ENCODE results near the gene DLG5. TPM values are rescaled to one million over a fixed set of nuclear protein-coding genes. Genes with fewer than 3 reads are reported as not detected.

Gene DLG5
- total and polyA plus RNA-seq, 8 donors: 11.3 to 19.4 (median 13.5) TPM

- no peak for DNase-seq
- FAIRE-seq: no peak
- Histone ChIP-seq H3K9me3 (no peaks in the 10 kb centered on the region), H3K27me3 (no peaks in the 10 kb centered on the region), H3K4me1 (peaks cover 3 to 12% (median 9%) of the 10 kb centered on the region in 3 donors), H3K27ac (no peak overlapping the region), H3K4me3 (no peak overlapping the region), H3K36me3 (no peaks in the 10 kb centered on the region)
- 84 to 93% methylated on average over 8 of the region's 8 CpGs for WGBS, 2 donors
- intact Hi-C loops (cut with DNase I): no loop called here
- ATAC-seq: no peak
- TF ChIP-seq, protein P1, sequence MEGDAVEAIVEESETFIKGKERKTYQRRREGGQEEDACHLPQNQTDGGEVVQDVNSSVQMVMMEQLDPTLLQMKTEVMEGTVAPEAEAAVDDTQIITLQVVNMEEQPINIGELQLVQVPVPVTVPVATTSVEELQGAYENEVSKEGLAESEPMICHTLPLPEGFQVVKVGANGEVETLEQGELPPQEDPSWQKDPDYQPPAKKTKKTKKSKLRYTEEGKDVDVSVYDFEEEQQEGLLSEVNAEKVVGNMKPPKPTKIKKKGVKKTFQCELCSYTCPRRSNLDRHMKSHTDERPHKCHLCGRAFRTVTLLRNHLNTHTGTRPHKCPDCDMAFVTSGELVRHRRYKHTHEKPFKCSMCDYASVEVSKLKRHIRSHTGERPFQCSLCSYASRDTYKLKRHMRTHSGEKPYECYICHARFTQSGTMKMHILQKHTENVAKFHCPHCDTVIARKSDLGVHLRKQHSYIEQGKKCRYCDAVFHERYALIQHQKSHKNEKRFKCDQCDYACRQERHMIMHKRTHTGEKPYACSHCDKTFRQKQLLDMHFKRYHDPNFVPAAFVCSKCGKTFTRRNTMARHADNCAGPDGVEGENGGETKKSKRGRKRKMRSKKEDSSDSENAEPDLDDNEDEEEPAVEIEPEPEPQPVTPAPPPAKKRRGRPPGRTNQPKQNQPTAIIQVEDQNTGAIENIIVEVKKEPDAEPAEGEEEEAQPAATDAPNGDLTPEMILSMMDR (IDR thresholded peaks at IDR 0.05): no peak
Observed at GRCh38 chr10:77910524-77911145, 15.9 kb downstream of the DLG5 start.

DNA sequence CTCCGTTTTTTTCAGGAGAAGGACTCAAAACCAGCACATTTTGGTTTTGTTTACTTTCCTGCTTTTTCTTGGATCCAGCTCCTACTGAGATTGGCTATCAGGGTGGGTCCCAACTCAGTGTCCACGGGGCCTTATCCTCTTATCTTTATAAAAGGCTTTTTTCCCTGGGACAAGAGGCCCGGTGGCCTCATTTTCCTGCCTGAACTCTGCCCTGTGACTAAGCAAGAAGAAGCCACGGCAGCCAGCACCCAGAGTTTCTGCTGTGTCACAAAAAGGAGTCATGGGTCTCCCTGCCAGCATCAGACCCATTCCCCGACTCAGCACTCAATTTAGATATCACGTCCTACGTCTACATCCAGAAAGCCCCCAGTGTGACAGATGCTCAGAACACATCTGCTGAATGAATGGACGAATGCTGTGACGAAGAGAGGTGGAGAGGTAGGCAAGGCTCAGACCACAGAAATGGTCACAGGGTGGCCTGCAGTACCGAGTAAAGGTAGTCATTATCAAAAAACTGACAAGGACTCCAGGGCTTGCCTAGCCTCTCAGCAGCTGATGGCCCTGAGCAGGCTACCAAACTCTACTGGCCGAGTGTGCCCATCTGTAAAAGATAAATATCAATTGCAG is 16.7 kb downstream of the DLG5 start:
- FAIRE-seq: no peak
- Histone ChIP-seq H3K4me3 (no peak overlapping the region), H3K36me3 (no peaks in the 10 kb centered on the region), H3K27me3 (no peaks in the 10 kb centered on the region), H3K4me1 (peaks cover 3 to 12% (median 9%) of the 10 kb centered on the region in 3 donors), H3K27ac (no peak overlapping the region), H3K9me3 (no peaks in the 10 kb centered on the region)
- intact Hi-C loops (cut with DNase I): no loop called here
- DNase-seq: peak in 2 of 6 donors; percentile 33 to 48
- TF ChIP-seq, protein P1 (IDR thresholded peaks at IDR 0.05): no peak
- ATAC-seq: peak; percentile 72 to 88 (median 84)
- WGBS, 2 donors: 36 to 37% methylated on average over 11 of the region's 11 CpGs

DNA sequence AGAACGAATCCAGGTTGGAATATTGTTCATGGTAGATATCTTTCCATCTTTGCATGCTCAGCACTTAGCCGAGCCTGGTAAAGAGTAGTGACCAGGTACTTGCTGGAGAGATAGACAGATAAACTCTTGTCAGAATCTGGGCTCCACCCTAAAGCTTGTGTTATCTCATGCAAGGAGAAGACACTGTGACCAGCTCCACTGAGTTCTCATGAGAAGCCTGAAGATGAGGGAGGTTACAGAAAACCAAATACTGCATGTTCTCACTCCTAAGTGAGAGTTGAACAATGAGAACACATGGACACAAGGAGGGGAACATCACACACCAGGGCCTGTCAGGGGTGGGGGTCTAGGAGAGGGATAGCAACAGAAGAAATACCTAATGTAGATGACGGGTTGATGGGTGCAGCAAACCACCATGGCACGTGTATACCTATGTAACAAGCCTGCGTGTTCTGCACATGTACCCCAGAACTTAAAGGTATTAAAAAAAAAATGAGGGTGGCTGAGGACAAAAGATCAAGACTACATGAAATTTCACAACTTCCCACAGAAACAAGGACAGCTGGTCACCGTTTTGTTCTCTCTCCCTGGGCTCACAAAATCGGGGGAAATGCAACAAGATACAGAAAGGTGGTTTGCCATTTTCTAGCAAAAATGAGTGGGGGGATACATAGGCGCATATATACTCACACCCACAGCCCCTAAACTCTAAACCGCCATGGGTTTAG is 17.4 kb downstream of the DLG5 start:
- TF ChIP-seq, protein P1 (IDR thresholded peaks at IDR 0.05): no peak
- H3K27ac ChIP-seq: no peak overlapping the region
- no peak for ATAC-seq
- intact Hi-C loops (cut with DNase I): no loop called here
- no peak overlapping the region for H3K4me3 ChIP-seq
- no peaks in the 10 kb centered on the region for H3K36me3 ChIP-seq
- no peak for FAIRE-seq
- H3K9me3 ChIP-seq: no peaks in the 10 kb centered on the region
- 72 to 75% methylated on average over 9 of the region's 9 CpGs for WGBS, 2 donors
- peaks cover 3 to 12% (median 9%) of the 10 kb centered on the region in 3 donors for H3K4me1 ChIP-seq
- no peaks in the 10 kb centered on the region for H3K27me3 ChIP-seq
- no peak for DNase-seq

DNA sequence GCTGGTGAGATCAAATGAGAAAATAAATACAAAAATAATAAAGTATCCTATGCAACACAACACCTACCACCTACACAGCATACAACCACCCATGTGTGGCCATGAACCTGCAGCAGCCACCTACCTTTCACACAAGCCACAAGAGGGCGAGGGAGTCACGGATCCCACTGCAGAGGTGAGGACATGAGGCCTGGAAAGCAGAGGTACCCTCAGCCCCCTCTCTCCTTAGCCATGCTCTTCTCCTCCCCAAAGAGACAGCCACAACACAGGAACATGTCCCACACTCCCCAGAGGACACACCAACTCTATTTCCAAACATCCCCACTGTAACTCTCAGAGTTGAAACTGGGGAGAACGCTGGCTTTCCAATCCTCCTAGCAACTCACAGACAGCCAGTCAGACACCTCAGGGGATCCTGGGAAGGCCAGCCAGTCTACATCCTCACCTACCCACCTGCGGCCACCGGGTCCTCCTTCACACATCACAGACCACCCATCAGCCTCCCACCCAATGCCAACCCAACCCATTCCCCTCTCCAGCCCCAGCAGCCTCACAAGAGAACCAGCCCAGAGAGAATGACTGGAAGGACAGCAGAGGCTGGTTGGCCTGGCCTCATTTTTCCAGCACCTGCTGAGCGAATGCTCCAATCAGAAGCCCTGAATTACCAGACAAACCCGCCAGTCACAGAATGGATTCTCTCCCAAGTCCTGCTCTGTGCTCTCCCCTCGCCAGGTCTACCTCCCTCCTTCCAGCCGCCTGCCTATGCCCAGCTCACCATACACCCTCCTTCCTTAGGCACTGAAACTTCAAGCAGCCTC is 18.4 kb downstream of the DLG5 start:
- TF ChIP-seq, protein P1 (IDR thresholded peaks at IDR 0.05): no peak
- H3K9me3 ChIP-seq: no peaks in the 10 kb centered on the region
- no peak overlapping the region for H3K27ac ChIP-seq
- H3K27me3 ChIP-seq: no peaks in the 10 kb centered on the region
- FAIRE-seq: no peak
- peaks cover 3 to 12% (median 9%) of the 10 kb centered on the region in 3 donors for H3K4me1 ChIP-seq
- no peak overlapping the region for H3K4me3 ChIP-seq
- no peaks in the 10 kb centered on the region for H3K36me3 ChIP-seq
- ATAC-seq: peak in 1 of 4 donors; percentile 29
- 93 to 97% methylated on average over 9 of the region's 9 CpGs for WGBS, 2 donors
- DNase-seq: no peak
- intact Hi-C loops (cut with DNase I): no loop called here

All from pancreas (tissue), 10 donors.